ENCODE measurements around the gene PTPN3. TPM values are rescaled to one million over a fixed set of nuclear protein-coding genes. Genes with fewer than 3 reads are reported as not detected.

PTPN3 gene
- total RNA-seq, 1 donor from 2014 or later, result 1.1 TPM

- H3K27ac Mint-ChIP-seq (ENCODE audit: unreplicated experiment), result no peak overlapping the region
- H3K4me1 Mint-ChIP-seq, result no peaks in the 10 kb centered on the region
- TF ChIP-seq, protein P1, sequence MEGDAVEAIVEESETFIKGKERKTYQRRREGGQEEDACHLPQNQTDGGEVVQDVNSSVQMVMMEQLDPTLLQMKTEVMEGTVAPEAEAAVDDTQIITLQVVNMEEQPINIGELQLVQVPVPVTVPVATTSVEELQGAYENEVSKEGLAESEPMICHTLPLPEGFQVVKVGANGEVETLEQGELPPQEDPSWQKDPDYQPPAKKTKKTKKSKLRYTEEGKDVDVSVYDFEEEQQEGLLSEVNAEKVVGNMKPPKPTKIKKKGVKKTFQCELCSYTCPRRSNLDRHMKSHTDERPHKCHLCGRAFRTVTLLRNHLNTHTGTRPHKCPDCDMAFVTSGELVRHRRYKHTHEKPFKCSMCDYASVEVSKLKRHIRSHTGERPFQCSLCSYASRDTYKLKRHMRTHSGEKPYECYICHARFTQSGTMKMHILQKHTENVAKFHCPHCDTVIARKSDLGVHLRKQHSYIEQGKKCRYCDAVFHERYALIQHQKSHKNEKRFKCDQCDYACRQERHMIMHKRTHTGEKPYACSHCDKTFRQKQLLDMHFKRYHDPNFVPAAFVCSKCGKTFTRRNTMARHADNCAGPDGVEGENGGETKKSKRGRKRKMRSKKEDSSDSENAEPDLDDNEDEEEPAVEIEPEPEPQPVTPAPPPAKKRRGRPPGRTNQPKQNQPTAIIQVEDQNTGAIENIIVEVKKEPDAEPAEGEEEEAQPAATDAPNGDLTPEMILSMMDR (conservative IDR thresholded peaks at IDR 0.05), result no peak
- no peak for DNase-seq (ENCODE audit: low read depth, low spot score)
- H3K27me3 Mint-ChIP-seq (ENCODE audit: low read depth), result peaks cover 6% of the 10 kb centered on the region
- no peak overlapping the region for H3K4me3 Mint-ChIP-seq
- no peaks in the 10 kb centered on the region for H3K36me3 Mint-ChIP-seq (ENCODE audit: low read depth)
- H3K9me3 Mint-ChIP-seq, result no peaks in the 10 kb centered on the region
These were observed 143.9 kb downstream of the PTPN3 start for GRCh38 chr9:109354190-109354589.

GRCh38 chr9:109351032-109351431 lies 147.1 kb downstream of the PTPN3 start:
- H3K27me3 Mint-ChIP-seq (ENCODE audit: low read depth), result peaks cover 8% of the 10 kb centered on the region
- no peak overlapping the region for H3K4me3 Mint-ChIP-seq
- H3K27ac Mint-ChIP-seq (ENCODE audit: unreplicated experiment), result no peak overlapping the region
- no peaks in the 10 kb centered on the region for H3K36me3 Mint-ChIP-seq (ENCODE audit: low read depth)
- H3K4me1 Mint-ChIP-seq, result no peaks in the 10 kb centered on the region
- no peaks in the 10 kb centered on the region for H3K9me3 Mint-ChIP-seq
- TF ChIP-seq, protein P1 (conservative IDR thresholded peaks at IDR 0.05), result no peak
- no peak for DNase-seq (ENCODE audit: low read depth, low spot score)

- TF ChIP-seq, protein P1 (conservative IDR thresholded peaks at IDR 0.05), result no peak
- Mint-ChIP-seq H3K27me3 (ENCODE audit: low read depth) (peaks cover 6% of the 10 kb centered on the region), H3K27ac (ENCODE audit: unreplicated experiment) (no peak overlapping the region), H3K9me3 (peaks cover 2% of the 10 kb centered on the region), H3K36me3 (ENCODE audit: low read depth) (no peaks in the 10 kb centered on the region), H3K4me3 (no peak overlapping the region), H3K4me1 (peaks cover 9% of the 10 kb centered on the region)
- no peak for DNase-seq (ENCODE audit: low read depth, low spot score)
These were observed 148.7 kb downstream of the PTPN3 start for GRCh38 chr9:109349421-109349846.

DNA sequence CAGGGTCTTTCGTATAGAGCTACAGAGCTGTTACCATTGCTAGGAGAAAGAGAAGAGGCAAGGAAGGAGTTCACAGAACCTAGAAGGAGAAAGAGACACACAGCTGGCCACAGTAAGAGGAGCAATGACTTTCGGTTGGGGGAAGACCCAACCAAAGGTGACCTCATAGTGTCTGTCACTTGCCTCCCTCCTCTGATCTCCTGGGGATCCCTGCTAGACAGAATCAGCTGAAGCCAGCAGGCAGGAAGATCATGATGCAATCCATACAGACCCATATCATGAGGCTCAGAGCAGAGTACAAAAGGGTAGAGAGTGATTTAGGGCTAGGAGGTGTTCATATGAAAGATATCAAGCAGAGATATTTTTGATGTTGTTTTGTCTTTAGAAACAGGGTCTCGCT lies 151.2 kb downstream of the PTPN3 start:
- no peak overlapping the region for H3K27ac Mint-ChIP-seq (ENCODE audit: unreplicated experiment)
- H3K27me3 Mint-ChIP-seq (ENCODE audit: low read depth), result peaks cover 2% of the 10 kb centered on the region
- H3K4me1 Mint-ChIP-seq, result peaks cover 9% of the 10 kb centered on the region
- H3K36me3 Mint-ChIP-seq (ENCODE audit: low read depth), result no peaks in the 10 kb centered on the region
- TF ChIP-seq, protein P1 (conservative IDR thresholded peaks at IDR 0.05), result no peak
- H3K4me3 Mint-ChIP-seq, result no peak overlapping the region
- peaks cover 2% of the 10 kb centered on the region for H3K9me3 Mint-ChIP-seq
- no peak for DNase-seq (ENCODE audit: low read depth, low spot score)

GRCh38 chr9:109344866-109345265 lies 153.2 kb downstream of the PTPN3 start:
- TF ChIP-seq, protein P1 (conservative IDR thresholded peaks at IDR 0.05), result no peak
- Mint-ChIP-seq H3K4me3 (no peak overlapping the region), H3K27ac (ENCODE audit: unreplicated experiment) (peak overlapping the region; percentile 35), H3K27me3 (ENCODE audit: low read depth) (peaks cover 2% of the 10 kb centered on the region), H3K9me3 (peaks cover 2% of the 10 kb centered on the region), H3K4me1 (peaks cover 9% of the 10 kb centered on the region), H3K36me3 (ENCODE audit: low read depth) (no peaks in the 10 kb centered on the region)
- DNase-seq (ENCODE audit: low read depth, low spot score), result no peak

GRCh38 chr9:109342878-109343277 lies 155.2 kb downstream of the PTPN3 start:
- Mint-ChIP-seq H3K27ac (ENCODE audit: unreplicated experiment) (no peak overlapping the region), H3K9me3 (peaks cover 2% of the 10 kb centered on the region), H3K36me3 (ENCODE audit: low read depth) (no peaks in the 10 kb centered on the region), H3K4me3 (no peak overlapping the region), H3K27me3 (ENCODE audit: low read depth) (peaks cover 2% of the 10 kb centered on the region), H3K4me1 (peaks cover 9% of the 10 kb centered on the region)
- no peak for DNase-seq (ENCODE audit: low read depth, low spot score)
- TF ChIP-seq, protein P1 (conservative IDR thresholded peaks at IDR 0.05), result no peak

Measured in neural crest cell (in vitro differentiated cells).